Pancreas (tissue), 10 donors: Measurements from ENCODE around the gene ADGRL1. TPM values are rescaled to one million over a fixed set of nuclear protein-coding genes. Genes with fewer than 3 reads are reported as not detected.
A peak's percentile ranks its signal among the peaks of the same experiment; 100 is the strongest.
"Not testable (repeated sequence)": the region's sequence is repeated elsewhere in the genome, so short reads cannot be mapped to it uniquely, and the experiment has no call there.

Experiments used
- ATAC-seq, 4 donors: fragments of 200-7000 bp; cut with Tn5 transposase; one replicate each; pipeline versions ENCODE4 v1.8.0 to v1.9.1; 2020; ENCODE audit warnings: mild to moderate bottlenecking in 4 of 4, moderate library complexity in 4 of 4
- DNase-seq, 6 donors: peaks; one replicate each; pipeline ENCODE4 v3.0.0-alpha.2; 2020
- FAIRE-seq: peaks from 2 replicates; lab custom pipeline; 2012; peaks lifted over from hg19 to GRCh38; lab: Jason Lieb, UNC
- H3K27ac ChIP-seq, 4 donors: fragments of 200-600 bp; sonication (generic); 1 replicate in 3 of 4; 2 replicates in 1 of 4; pipeline versions ENCODE4 v1.5.0 to v1.8.0; 2020
- H3K27me3 ChIP-seq, 4 donors: fragments of 200-600 bp; one replicate each; pipeline ENCODE4 v1.8.0; 2021
- H3K36me3 ChIP-seq, 3 donors: fragments of 200-600 bp; sonication (generic) in 1 of 3; one replicate each; pipeline versions ENCODE4 v1.5.0 to v1.8.0; 2020 to 2021
- H3K4me1 ChIP-seq, 3 donors: fragments of 200-600 bp; one replicate each; pipeline ENCODE4 v1.8.0; 2021
- H3K4me3 ChIP-seq, 4 donors: fragments of 200-600 bp; sonication (generic) in 2 of 4; one replicate each; pipeline versions ENCODE4 v1.5.0 to v1.8.0; 2020 to 2021
- H3K9me3 ChIP-seq, 4 donors: fragments of 200-600 bp; one replicate each; pipeline ENCODE4 v1.8.0; 2021
- CTCF ChIP-seq, 4 donors: fragments of 200-600 bp; sonication (generic) in 3 of 4; IDR thresholded peaks; one replicate each; pipeline versions ENCODE4 v1.5.0 to v1.8.0; 2021; ENCODE audit warnings: antibody characterized with exemption in 4 of 4
- WGBS, 2 donors: extraction: QIAGEN DNeasy Blood & Tissue Kit; methylation state at CpG; one replicate each; pipeline ENCODE4 v1.1.7; 2013; 5-methylcytosine and 5-hydroxymethylcytosine counted together
- intact Hi-C, 3 donors: fragments of 100-400 bp; cut with DNase I; formaldehyde crosslinking; loops; one replicate each; pipeline versions ENCODE4 v1.11.1 to v1.14.2; 2022
- polyA plus RNA-seq, 2 donors: library from polyadenylated mRNA; stranded (reverse); fragments of 200-250 nt; gene quantifications; one replicate each; pipeline ENCODE4 v1.2.3, GENCODE V29; 2013
- total RNA-seq, 6 donors: library from RNA; stranded (reverse); fragmentation: NEBNext Ultra II Directional in 4 of 6; extraction: Animal tissue kit (Norgen Biotek cat#: 25700) in 4 of 6; gene quantifications; one replicate each; pipeline versions ENCODE4 v1.2.1 to v1.2.4, GENCODE V29; 2021 to 2023
- donor health status: healthy with polysubstance abuse.
- donor health status: DM: no; HTN: no; CAD: no; lungs with moderate emphysema.
- donor health status: DM: no; HTN: no; CAD: no.
- donor health status: control.
- donor health status: control.
- donor health status: Bipolar disorder and iron deficiency.
- donor health status: DM: yes; HTN: yes; CAD: no.
- donor health status: DM: no; HTN: no; CAD: no.
- donor health status: DM: no; HTN: no; CAD: no.
- donor health status: DM: yes; HTN: yes; CAD: no.

Gene ADGRL1
- total and polyA plus RNA-seq, 8 donors, result 8.3 to 16.8 (median 9.8) TPM

GRCh38 chr19:14206737-14207726 is 1.1 kb upstream of the ADGRL1 start:
- H3K36me3 ChIP-seq, H3K27me3 ChIP-seq, FAIRE-seq, intact Hi-C loops, H3K9me3 ChIP-seq, H3K4me1 ChIP-seq: not testable (repeated sequence)
- H3K27ac ChIP-seq, result peak overlapping the region in 3 of 4 donors; percentile 27 to 63 (median 52)
- peak; percentile 88 to 90 (median 90) for ATAC-seq
- WGBS, 2 donors, result 0 to 1% methylated on average over 66 to 89 of the region's 89 CpGs
- peak overlapping the region; percentile 12 to 51 (median 34) for H3K4me3 ChIP-seq
- peak; percentile 88 to 94 (median 92) for DNase-seq

GRCh38 chr19:14206308-14206707 is 339 bp upstream of the ADGRL1 start:
- H3K27me3 ChIP-seq, FAIRE-seq, H3K36me3 ChIP-seq, H3K9me3 ChIP-seq, ATAC-seq, intact Hi-C loops, H3K4me1 ChIP-seq, H3K27ac ChIP-seq: not testable (repeated sequence)
- H3K4me3 ChIP-seq, result peak overlapping the region; percentile 19 to 54 (median 46)
- peak in 1 of 6 donors; percentile 50 for DNase-seq
- 0 to 2% methylated on average over 23 to 67 of the region's 67 CpGs for WGBS, 2 donors

- H3K9me3 ChIP-seq, H3K36me3 ChIP-seq, FAIRE-seq, DNase-seq, H3K27me3 ChIP-seq, ATAC-seq, H3K4me1 ChIP-seq, intact Hi-C loops, H3K27ac ChIP-seq: not testable (repeated sequence)
- WGBS, 2 donors, result 20 to 33% methylated on average over 18 to 28 of the region's 28 CpGs
- peak overlapping the region; percentile 19 to 54 (median 46) for H3K4me3 ChIP-seq
These were observed 1.1 kb downstream of the ADGRL1 start for GRCh38 chr19:14204676-14205451.

- H3K27ac ChIP-seq, H3K4me3 ChIP-seq, intact Hi-C loops, H3K4me1 ChIP-seq, H3K9me3 ChIP-seq, DNase-seq, H3K36me3 ChIP-seq, FAIRE-seq, ATAC-seq, H3K27me3 ChIP-seq: not testable (repeated sequence)
- WGBS, 2 donors, result 79 to 82% methylated on average over 7 of the region's 7 CpGs
These were observed 1.8 kb downstream of the ADGRL1 start for GRCh38 chr19:14204219-14204618.

GRCh38 chr19:14203788-14204187 is 2.2 kb downstream of the ADGRL1 start:
- H3K27me3 ChIP-seq, H3K36me3 ChIP-seq, H3K9me3 ChIP-seq, H3K4me3 ChIP-seq, H3K4me1 ChIP-seq, FAIRE-seq, ATAC-seq, H3K27ac ChIP-seq, intact Hi-C loops, DNase-seq: not testable (repeated sequence)
- WGBS, 2 donors, result 75 to 81% methylated on average over 17 to 20 of the region's 20 CpGs

GRCh38 chr19:14203177-14203576 is 2.8 kb downstream of the ADGRL1 start:
- intact Hi-C loops, result no loop called here
- no peak overlapping the region for H3K27ac ChIP-seq
- no peaks in the 10 kb centered on the region for H3K4me1 ChIP-seq
- H3K36me3 ChIP-seq, result no peaks in the 10 kb centered on the region
- no peaks in the 10 kb centered on the region for H3K27me3 ChIP-seq
- DNase-seq, result peak in 1 of 6 donors; percentile 69
- H3K9me3 ChIP-seq, result no peaks in the 10 kb centered on the region
- no peak for FAIRE-seq
- TF ChIP-seq CTCF (IDR thresholded peaks at IDR 0.05), result no peak
- 39 to 44% methylated on average over 13 of the region's 13 CpGs for WGBS, 2 donors
- no peak overlapping the region for H3K4me3 ChIP-seq
- no peak for ATAC-seq

GRCh38 chr19:14201481-14201880 is 4.5 kb downstream of the ADGRL1 start:
- ATAC-seq, H3K9me3 ChIP-seq, intact Hi-C loops, DNase-seq, H3K4me1 ChIP-seq, H3K27ac ChIP-seq, H3K36me3 ChIP-seq, H3K27me3 ChIP-seq, FAIRE-seq, H3K4me3 ChIP-seq: not testable (repeated sequence)
- 78 to 79% methylated on average over 8 of the region's 8 CpGs for WGBS, 2 donors
